Lower lobe of right lung (tissue), 2 donors: ENCODE measurements around the gene DACT2. TPM values are rescaled to one million over a fixed set of nuclear protein-coding genes. Genes with fewer than 3 reads are reported as not detected.

Experiments
- ATAC-seq, 2 donors: fragments of 200-7000 bp; cut with Tn5 transposase; one replicate each; pipeline ENCODE4 v1.9.1; 2020 to 2022; ENCODE audit warnings: mild to moderate bottlenecking in 2 of 2, moderate library complexity in 2 of 2
- DNase-seq: peaks from one replicate; pipeline ENCODE4 v3.0.0-alpha.2; 2020
- H3K27ac ChIP-seq: fragments of 200-600 bp; one replicate; pipeline ENCODE4 v1.8.0; 2022
- H3K27me3 ChIP-seq: fragments of 200-600 bp; one replicate; pipeline ENCODE4 v1.8.0; 2022; ENCODE audit warnings: low read depth
- H3K36me3 ChIP-seq: fragments of 200-600 bp; one replicate; pipeline ENCODE4 v1.8.0; 2022; ENCODE audit warnings: mild to moderate bottlenecking
- H3K4me1 ChIP-seq: fragments of 200-600 bp; one replicate; pipeline ENCODE4 v1.8.0; 2022
- H3K4me3 ChIP-seq: fragments of 200-600 bp; one replicate; pipeline ENCODE4 v1.8.0; 2022; ENCODE audit warnings: mild to moderate bottlenecking
- H3K9me3 ChIP-seq: fragments of 200-600 bp; one replicate; pipeline ENCODE4 v1.8.0; 2022
- intact Hi-C: fragments of 100-400 bp; cut with DNase I; formaldehyde crosslinking; loops from one replicate; pipeline ENCODE4 v1.11.0; 2022
- total RNA-seq: library from RNA; stranded (reverse); fragmentation: NEBNext Ultra II Directional; extraction: Animal tissue kit (Norgen Biotek cat#: 25700); gene quantifications from one replicate; pipeline ENCODE4 v1.2.1, GENCODE V29; 2021
- TF ChIP-seq, protein P1 (sequence below): fragments of 200-600 bp; IDR thresholded peaks from one replicate; pipeline ENCODE4 v1.8.0; 2022; ENCODE audit warnings: antibody characterized with exemption, mild to moderate bottlenecking
- donor health status: DM: no; HTN: yes; CAD: no; lungs with severe emphysema.

DACT2 gene
- total RNA-seq, 1 donor from 2014 or later = 2.4 TPM

GRCh38 chr6:168338777-168339176, 19.2 kb upstream of the DACT2 start:
- no peak for ATAC-seq
- no peak overlapping the region for H3K27ac ChIP-seq
- H3K9me3 ChIP-seq = no peaks in the 10 kb centered on the region
- no peaks in the 10 kb centered on the region for H3K27me3 ChIP-seq
- intact Hi-C loops = no loop called here
- TF ChIP-seq, protein P1, sequence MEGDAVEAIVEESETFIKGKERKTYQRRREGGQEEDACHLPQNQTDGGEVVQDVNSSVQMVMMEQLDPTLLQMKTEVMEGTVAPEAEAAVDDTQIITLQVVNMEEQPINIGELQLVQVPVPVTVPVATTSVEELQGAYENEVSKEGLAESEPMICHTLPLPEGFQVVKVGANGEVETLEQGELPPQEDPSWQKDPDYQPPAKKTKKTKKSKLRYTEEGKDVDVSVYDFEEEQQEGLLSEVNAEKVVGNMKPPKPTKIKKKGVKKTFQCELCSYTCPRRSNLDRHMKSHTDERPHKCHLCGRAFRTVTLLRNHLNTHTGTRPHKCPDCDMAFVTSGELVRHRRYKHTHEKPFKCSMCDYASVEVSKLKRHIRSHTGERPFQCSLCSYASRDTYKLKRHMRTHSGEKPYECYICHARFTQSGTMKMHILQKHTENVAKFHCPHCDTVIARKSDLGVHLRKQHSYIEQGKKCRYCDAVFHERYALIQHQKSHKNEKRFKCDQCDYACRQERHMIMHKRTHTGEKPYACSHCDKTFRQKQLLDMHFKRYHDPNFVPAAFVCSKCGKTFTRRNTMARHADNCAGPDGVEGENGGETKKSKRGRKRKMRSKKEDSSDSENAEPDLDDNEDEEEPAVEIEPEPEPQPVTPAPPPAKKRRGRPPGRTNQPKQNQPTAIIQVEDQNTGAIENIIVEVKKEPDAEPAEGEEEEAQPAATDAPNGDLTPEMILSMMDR = no peak
- no peaks in the 10 kb centered on the region for H3K4me1 ChIP-seq
- DNase-seq = no peak
- no peak overlapping the region for H3K4me3 ChIP-seq
- H3K36me3 ChIP-seq = no peaks in the 10 kb centered on the region

DNA sequence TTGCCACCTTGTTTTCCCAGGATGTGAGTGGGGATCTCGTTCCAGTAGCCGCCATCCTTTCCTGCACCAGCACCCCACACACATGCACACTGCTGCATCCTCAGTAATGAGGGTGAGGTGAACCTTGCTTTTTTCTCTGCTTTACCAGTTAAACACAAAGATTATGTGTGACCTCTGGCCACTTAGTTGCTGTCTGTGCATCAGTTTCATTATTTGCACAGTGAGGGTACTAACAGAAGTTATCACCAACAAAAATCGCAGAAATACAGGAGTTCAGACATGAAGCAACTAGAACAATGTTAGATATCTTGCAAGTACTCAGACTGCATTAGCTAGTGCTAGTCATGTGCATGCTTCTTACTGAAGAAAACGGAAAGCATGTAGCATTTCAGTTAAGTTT, 17.4 kb upstream of the DACT2 start:
- Histone ChIP-seq H3K4me1 (no peaks in the 10 kb centered on the region), H3K36me3 (no peaks in the 10 kb centered on the region), H3K27ac (no peak overlapping the region), H3K27me3 (no peaks in the 10 kb centered on the region), H3K9me3 (no peaks in the 10 kb centered on the region), H3K4me3 (no peak overlapping the region)
- ATAC-seq = no peak
- TF ChIP-seq, protein P1 = no peak
- intact Hi-C loops = no loop called here
- DNase-seq = no peak

DNA sequence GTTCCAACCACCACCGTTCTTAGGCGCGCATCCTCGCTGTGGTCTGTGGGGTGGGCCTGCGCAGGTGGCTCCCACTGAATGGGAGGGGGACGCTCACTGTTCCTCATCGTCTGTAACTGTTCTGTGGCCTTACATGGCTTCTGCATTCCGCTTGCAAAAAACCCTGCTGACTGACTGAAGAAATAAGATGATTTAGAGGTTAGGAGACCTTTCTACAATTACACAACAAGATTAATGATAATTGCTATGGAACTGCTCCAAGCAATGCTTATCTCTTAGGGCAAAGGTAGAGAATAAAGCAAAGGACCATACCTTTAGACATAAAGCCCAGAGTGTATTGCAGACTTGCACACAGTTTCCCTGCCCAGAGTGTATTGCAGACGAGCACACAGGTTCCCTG, 14.4 kb upstream of the DACT2 start:
- intact Hi-C loops = no loop called here
- no peak for ATAC-seq
- no peak overlapping the region for H3K4me3 ChIP-seq
- H3K27ac ChIP-seq = no peak overlapping the region
- TF ChIP-seq, protein P1 = no peak
- no peak for DNase-seq
- H3K4me1 ChIP-seq = no peaks in the 10 kb centered on the region
- no peaks in the 10 kb centered on the region for H3K9me3 ChIP-seq
- H3K36me3 ChIP-seq = no peaks in the 10 kb centered on the region
- H3K27me3 ChIP-seq = no peaks in the 10 kb centered on the region

GRCh38 chr6:168333491-168333890, 13.9 kb upstream of the DACT2 start:
- DNase-seq = no peak
- no peak for ATAC-seq
- intact Hi-C loops = no loop called here
- TF ChIP-seq, protein P1 = no peak
- Histone ChIP-seq H3K36me3 (no peaks in the 10 kb centered on the region), H3K27me3 (no peaks in the 10 kb centered on the region), H3K4me1 (no peaks in the 10 kb centered on the region), H3K9me3 (no peaks in the 10 kb centered on the region), H3K27ac (no peak overlapping the region), H3K4me3 (no peak overlapping the region)

DNA sequence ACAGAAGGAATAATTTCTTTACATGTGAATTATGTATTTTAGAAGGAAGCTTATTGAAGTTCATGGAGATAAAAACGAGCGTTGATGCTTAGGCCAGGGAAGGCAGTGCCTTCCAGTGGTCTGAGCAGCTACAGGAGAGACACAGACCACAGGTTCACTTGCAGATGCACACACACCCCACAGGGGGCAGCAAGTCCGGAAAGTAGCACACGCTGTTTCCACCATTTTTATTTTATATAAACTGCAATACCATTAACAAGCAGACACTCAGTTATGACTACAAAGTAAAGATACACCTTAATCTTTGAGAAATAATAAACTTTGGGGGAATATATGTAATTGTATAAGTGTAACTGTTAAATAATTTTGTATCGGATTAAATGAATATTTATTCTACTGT, 13.5 kb upstream of the DACT2 start:
- intact Hi-C loops = no loop called here
- DNase-seq = no peak
- Histone ChIP-seq H3K9me3 (no peaks in the 10 kb centered on the region), H3K4me1 (no peaks in the 10 kb centered on the region), H3K36me3 (no peaks in the 10 kb centered on the region), H3K4me3 (no peak overlapping the region), H3K27ac (no peak overlapping the region), H3K27me3 (no peaks in the 10 kb centered on the region)
- TF ChIP-seq, protein P1 = peak; percentile 16
- ATAC-seq = no peak

- no peak overlapping the region for H3K27ac ChIP-seq
- H3K4me1 ChIP-seq = no peaks in the 10 kb centered on the region
- no peaks in the 10 kb centered on the region for H3K36me3 ChIP-seq
- H3K9me3 ChIP-seq = no peaks in the 10 kb centered on the region
- H3K27me3 ChIP-seq = no peaks in the 10 kb centered on the region
- ATAC-seq (peak in 1 of 2 donors; percentile 29), DNase-seq (no peak)
- no peak overlapping the region for H3K4me3 ChIP-seq
- intact Hi-C loops = no loop called here
- TF ChIP-seq, protein P1 = no peak
These were observed 12.4 kb upstream of the DACT2 start for GRCh38 chr6:168332020-168332419.
